ENCODE measurements around the gene TMEM218.
"Not testable (repeated sequence)": the region's sequence is repeated elsewhere in the genome, so short reads cannot be mapped to it uniquely, and the experiment has no call there.

DNA sequence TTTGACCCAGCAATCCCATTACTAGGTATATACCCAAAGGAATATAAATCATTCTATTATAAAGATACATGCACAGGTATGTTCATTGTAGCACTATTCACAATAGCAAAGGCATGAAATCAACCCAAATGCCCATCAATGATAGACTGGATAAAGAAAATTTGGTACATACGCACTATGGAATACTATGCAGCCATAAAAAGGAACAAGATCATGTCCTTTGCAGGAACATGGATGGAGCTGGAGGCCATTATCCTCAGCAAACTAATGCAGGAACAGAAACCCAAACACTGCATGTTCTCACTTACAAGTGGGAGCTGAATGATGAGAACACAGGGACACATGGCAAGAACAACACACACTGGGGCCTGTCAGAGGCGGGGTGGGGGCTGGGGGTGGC, 55.3 kb downstream of the TMEM218 start:
- TF ChIP-seq CTCF (IDR thresholded peaks at IDR 0.05); POLR2AphosphoS5 (IDR thresholded peaks at IDR 0.05; ENCODE audit: insufficient read depth in 1 of 2, low read depth in 1 of 2); POLR2A (IDR thresholded peaks at IDR 0.05): not testable (repeated sequence)
